Measurements from ENCODE around the gene MDM2. TPM values are rescaled to one million over a fixed set of nuclear protein-coding genes. Genes with fewer than 3 reads are reported as not detected.
"Not testable (repeated sequence)": the region's sequence is repeated elsewhere in the genome, so short reads cannot be mapped to it uniquely, and the experiment has no call there.

MDM2 gene
- total and polyA plus RNA-seq, 2 donors (not counting 1 experiment from before 2014, with no cell fraction given), result 46.6 to 240 TPM

DNA sequence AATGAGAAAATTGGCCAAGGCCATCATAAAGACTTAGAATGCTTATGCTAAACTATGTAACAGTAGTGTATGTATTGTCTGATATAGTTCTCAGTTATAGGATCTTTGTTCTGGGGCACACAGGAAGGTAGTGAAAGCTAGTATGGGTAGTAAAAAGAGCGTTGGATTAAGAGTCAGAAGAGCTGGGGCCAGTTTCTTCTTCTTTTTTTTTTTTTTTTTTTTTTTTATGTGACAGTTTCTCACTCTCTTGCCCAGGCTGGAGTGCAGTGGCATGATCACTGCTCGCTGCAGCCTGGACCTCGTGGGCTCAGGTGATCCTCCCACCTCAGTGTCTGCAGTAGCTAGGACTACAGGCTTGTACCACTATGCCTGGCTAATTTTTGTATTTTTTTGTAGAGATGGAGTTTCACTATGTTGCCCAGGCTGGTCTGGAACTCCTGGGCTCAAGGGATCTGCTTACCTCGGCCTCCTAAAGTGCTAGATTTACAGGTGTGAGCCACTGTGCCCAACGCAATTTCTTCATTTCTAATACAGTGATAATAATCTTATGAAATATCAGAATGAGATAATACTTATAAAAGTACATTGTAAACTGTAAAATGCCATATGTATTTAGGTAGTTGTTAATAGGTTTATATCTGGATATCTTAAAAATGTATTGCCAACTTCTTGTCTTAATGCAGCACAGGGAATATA lies 7.4 kb downstream of the MDM2 start:
- Histone ChIP-seq H2AFZ (ENCODE audit: low read length) (no peak overlapping the region), H3K79me2 (ENCODE audit: control insufficient read depth, insufficient read depth, low read length) (peaks cover 62% of the 10 kb centered on the region), H3K27ac (ENCODE audit: insufficient read depth, low read length) (no peak overlapping the region), H3K27me3 (ENCODE audit: control insufficient read depth, insufficient read depth, low read length) (no peaks in the 10 kb centered on the region), H3K9ac (ENCODE audit: insufficient read depth, low read length) (no peak overlapping the region), H3K4me1 (ENCODE audit: control insufficient read depth, extremely low read depth, insufficient read depth, low read length) (no peaks in the 10 kb centered on the region), H3K4me3 (replicated peaks in 1 of 4; ENCODE audit: control extremely low read depth in 1 of 4, insufficient read depth in 1 of 4, low read depth in 3 of 4, low read length in 4 of 4) (peak overlapping the region in 2 of 4 experiments; percentile 20 to 98), H3K4me2 (ENCODE audit: extremely low read depth, insufficient read depth, low read length) (no peak overlapping the region), H3K36me3 (ENCODE audit: control insufficient read depth, insufficient read depth, low read length) (peaks cover 8% of the 10 kb centered on the region), H4K20me1 (ENCODE audit: control insufficient read depth, extremely low read depth, insufficient read depth, low read length) (no peaks in the 10 kb centered on the region), H3K9me3 (ENCODE audit: control insufficient read depth, insufficient read depth, low read depth, low read length) (no peaks in the 10 kb centered on the region)
- no peak for TF ChIP-seq EZH2 (IDR thresholded peaks at IDR 0.05; ENCODE audit: low read length, missing control alignments)
- TF ChIP-seq, protein P1, sequence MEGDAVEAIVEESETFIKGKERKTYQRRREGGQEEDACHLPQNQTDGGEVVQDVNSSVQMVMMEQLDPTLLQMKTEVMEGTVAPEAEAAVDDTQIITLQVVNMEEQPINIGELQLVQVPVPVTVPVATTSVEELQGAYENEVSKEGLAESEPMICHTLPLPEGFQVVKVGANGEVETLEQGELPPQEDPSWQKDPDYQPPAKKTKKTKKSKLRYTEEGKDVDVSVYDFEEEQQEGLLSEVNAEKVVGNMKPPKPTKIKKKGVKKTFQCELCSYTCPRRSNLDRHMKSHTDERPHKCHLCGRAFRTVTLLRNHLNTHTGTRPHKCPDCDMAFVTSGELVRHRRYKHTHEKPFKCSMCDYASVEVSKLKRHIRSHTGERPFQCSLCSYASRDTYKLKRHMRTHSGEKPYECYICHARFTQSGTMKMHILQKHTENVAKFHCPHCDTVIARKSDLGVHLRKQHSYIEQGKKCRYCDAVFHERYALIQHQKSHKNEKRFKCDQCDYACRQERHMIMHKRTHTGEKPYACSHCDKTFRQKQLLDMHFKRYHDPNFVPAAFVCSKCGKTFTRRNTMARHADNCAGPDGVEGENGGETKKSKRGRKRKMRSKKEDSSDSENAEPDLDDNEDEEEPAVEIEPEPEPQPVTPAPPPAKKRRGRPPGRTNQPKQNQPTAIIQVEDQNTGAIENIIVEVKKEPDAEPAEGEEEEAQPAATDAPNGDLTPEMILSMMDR (conservative IDR thresholded peaks at IDR 0.05 in 1 of 2, IDR thresholded peaks at IDR 0.05 in 1 of 2; ENCODE audit: low read depth in 1 of 2, low read length in 2 of 2), result no peak
- no peak for DNase-seq (ENCODE audit: low read depth in 2 of 2)

DNA sequence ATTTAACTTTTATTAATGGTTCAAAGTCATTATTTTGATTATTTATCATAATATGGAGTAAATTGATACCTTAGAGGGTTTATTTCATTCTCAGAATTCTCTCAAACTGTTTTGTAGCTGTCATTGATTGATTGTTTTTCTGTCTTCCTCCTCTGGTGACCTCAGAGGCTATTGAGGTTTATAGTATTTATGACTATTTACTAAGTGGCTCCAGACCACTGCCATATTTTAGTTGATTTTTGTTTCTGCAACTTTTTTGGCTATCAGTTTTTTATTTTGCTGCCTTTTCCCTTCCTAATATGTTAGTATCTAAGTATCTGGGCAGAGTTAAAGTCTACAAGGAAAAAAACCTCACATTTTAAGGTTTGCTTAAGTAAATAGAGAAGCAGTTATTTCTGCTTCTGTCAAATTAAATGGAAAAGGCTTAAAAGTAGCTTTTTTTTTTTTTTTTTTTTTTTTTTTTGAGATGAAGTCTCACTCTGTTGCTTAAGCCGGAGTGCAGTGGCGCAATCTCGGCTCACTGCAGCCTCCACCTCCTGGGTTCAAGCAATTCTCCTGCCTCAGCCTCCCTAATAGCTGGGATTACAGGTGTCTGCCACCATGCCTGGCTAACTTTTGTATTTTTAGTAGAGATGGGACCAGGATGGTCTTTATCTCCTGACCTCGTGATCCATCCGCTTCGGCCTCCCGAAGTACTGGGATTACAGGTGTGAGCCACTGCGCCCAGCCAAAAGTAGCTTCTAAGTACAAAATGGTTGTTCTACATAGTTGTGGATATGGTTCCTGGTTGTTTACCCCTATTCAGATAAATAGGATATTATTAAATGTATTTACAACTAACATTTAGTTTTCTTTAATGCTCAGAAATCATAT lies 8.2 kb downstream of the MDM2 start:
- Histone ChIP-seq H3K9ac (ENCODE audit: insufficient read depth, low read length) (no peak overlapping the region), H3K27me3 (ENCODE audit: control insufficient read depth, insufficient read depth, low read length) (no peaks in the 10 kb centered on the region), H3K79me2 (ENCODE audit: control insufficient read depth, insufficient read depth, low read length) (peaks cover 59% of the 10 kb centered on the region), H3K9me3 (ENCODE audit: control insufficient read depth, insufficient read depth, low read depth, low read length) (no peaks in the 10 kb centered on the region), H3K4me1 (ENCODE audit: control insufficient read depth, extremely low read depth, insufficient read depth, low read length) (no peaks in the 10 kb centered on the region), H3K36me3 (ENCODE audit: control insufficient read depth, insufficient read depth, low read length) (peaks cover 9% of the 10 kb centered on the region), H3K27ac (ENCODE audit: insufficient read depth, low read length) (no peak overlapping the region), H4K20me1 (ENCODE audit: control insufficient read depth, extremely low read depth, insufficient read depth, low read length) (no peaks in the 10 kb centered on the region), H3K4me2 (ENCODE audit: extremely low read depth, insufficient read depth, low read length) (no peak overlapping the region), H3K4me3 (replicated peaks in 1 of 4; ENCODE audit: control extremely low read depth in 1 of 4, insufficient read depth in 1 of 4, low read depth in 3 of 4, low read length in 4 of 4) (peak overlapping the region in 1 of 4 experiments; percentile 98), H2AFZ (ENCODE audit: low read length) (no peak overlapping the region)
- TF ChIP-seq EZH2 (IDR thresholded peaks at IDR 0.05; ENCODE audit: low read length, missing control alignments), result no peak
- TF ChIP-seq, protein P1 (conservative IDR thresholded peaks at IDR 0.05 in 1 of 2, IDR thresholded peaks at IDR 0.05 in 1 of 2; ENCODE audit: low read depth in 1 of 2, low read length in 2 of 2), result no peak
- DNase-seq (ENCODE audit: low read depth in 2 of 2), result no peak

DNA sequence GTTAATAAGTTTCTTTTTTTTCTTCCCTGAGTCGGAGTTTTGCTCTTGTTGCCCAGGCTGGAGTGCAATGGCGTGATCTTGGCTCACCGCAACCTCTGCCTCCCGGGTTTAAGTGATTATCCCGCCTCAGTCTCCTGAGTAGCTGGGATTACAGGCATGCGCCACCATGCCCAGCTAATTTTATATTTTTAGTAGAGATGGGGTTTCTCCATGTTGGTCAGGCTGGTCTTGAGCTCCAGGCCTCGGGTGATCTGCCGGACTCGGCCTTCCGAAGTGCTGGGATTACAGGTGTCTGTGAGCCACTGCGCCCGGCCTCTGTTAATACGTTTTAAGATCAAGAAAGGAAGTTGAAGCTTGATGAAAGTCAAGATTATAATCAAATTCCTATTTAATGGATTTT lies 11.5 kb downstream of the MDM2 start:
- not testable (repeated sequence) for H4K20me1 ChIP-seq (ENCODE audit: control insufficient read depth, extremely low read depth, insufficient read depth, low read length); DNase-seq (ENCODE audit: low read depth in 2 of 2)

More for the DNA sequence above, 11.5 kb downstream of the MDM2 start:
- not testable (repeated sequence) for H2AFZ ChIP-seq (ENCODE audit: low read length); H3K27ac ChIP-seq (ENCODE audit: insufficient read depth, low read length); H3K4me2 ChIP-seq (ENCODE audit: extremely low read depth, insufficient read depth, low read length); H3K27me3 ChIP-seq (ENCODE audit: control insufficient read depth, insufficient read depth, low read length); H3K4me3 ChIP-seq (replicated peaks in 1 of 4; ENCODE audit: control extremely low read depth in 1 of 4, insufficient read depth in 1 of 4, low read depth in 3 of 4, low read length in 4 of 4); H3K9me3 ChIP-seq (ENCODE audit: control insufficient read depth, insufficient read depth, low read depth, low read length); H3K9ac ChIP-seq (ENCODE audit: insufficient read depth, low read length); H3K4me1 ChIP-seq (ENCODE audit: control insufficient read depth, extremely low read depth, insufficient read depth, low read length)
- Histone ChIP-seq H3K36me3 (ENCODE audit: control insufficient read depth, insufficient read depth, low read length) (peaks cover 12% of the 10 kb centered on the region), H3K79me2 (ENCODE audit: control insufficient read depth, insufficient read depth, low read length) (peaks cover 39% of the 10 kb centered on the region)
